Mucosa of stomach (tissue), 1 donor: Measurements from ENCODE around the gene C20orf202.

Experiments used
- H3K27me3 ChIP-seq: one replicate; pipeline ENCODE4 v1.7.0; 2013; ENCODE audit warnings: mild to moderate bottlenecking, low read length; ENCODE audit not compliant: control insufficient read depth, insufficient read depth
- H3K36me3 ChIP-seq: one replicate; pipeline ENCODE4 v1.7.0; 2013; ENCODE audit warnings: low read length; ENCODE audit not compliant: control insufficient read depth, insufficient read depth
- H3K4me1 ChIP-seq: one replicate; pipeline ENCODE4 v1.7.0; 2013; ENCODE audit warnings: mild to moderate bottlenecking, low read length; ENCODE audit not compliant: control insufficient read depth, insufficient read depth
- H3K4me3 ChIP-seq: one replicate; pipeline ENCODE4 v1.7.0; 2013; ENCODE audit warnings: low read length
- H3K9ac ChIP-seq: one replicate; pipeline ENCODE4 v1.7.0; 2013; ENCODE audit warnings: mild to moderate bottlenecking, low read length, moderate library complexity
- H3K9me3 ChIP-seq: one replicate; pipeline ENCODE4 v1.7.0; 2013; ENCODE audit warnings: mild to moderate bottlenecking, low read length, moderate library complexity; ENCODE audit not compliant: control insufficient read depth
- donor health status: Pancreatic carcinoma.

The C20orf202 gene

GRCh38 chr20:1202762-1203504 is at the start of gene C20orf202:
TSS of gene C20orf202 (plus strand) at chr20:1203454. CDS start at chr20:1203586, 132 bp downstream.
- Histone ChIP-seq H3K9me3 (no peaks in the 10 kb centered on the region), H3K4me1 (peaks cover 14% of the 10 kb centered on the region), H3K27me3 (no peaks in the 10 kb centered on the region), H3K9ac (no peak within 1 kb of the TSS), H3K4me3 (no peak within 1 kb of the TSS), H3K36me3 (no peaks in the 10 kb centered on the region)

GRCh38 chr20:1154226-1154625 is 49.0 kb upstream of the C20orf202 start:
- Histone ChIP-seq H3K36me3 (no peaks in the 10 kb centered on the region), H3K27me3 (no peaks in the 10 kb centered on the region), H3K4me1 (no peaks in the 10 kb centered on the region)

GRCh38 chr20:1154691-1155090 is 48.6 kb upstream of the C20orf202 start:
- Histone ChIP-seq H3K36me3 (no peaks in the 10 kb centered on the region), H3K9me3 (no peaks in the 10 kb centered on the region), H3K9ac (no peak overlapping the region), H3K4me3 (no peak overlapping the region), H3K27me3 (no peaks in the 10 kb centered on the region), H3K4me1 (no peaks in the 10 kb centered on the region)

More at GRCh38 chr20:1154226-1154625, 49.0 kb upstream of the C20orf202 start:
- Histone ChIP-seq H3K9me3 (no peaks in the 10 kb centered on the region), H3K4me3 (no peak overlapping the region), H3K9ac (no peak overlapping the region)

GRCh38 chr20:1155342-1155741 is 47.9 kb upstream of the C20orf202 start:
- no peaks in the 10 kb centered on the region for H3K36me3 ChIP-seq
- no peaks in the 10 kb centered on the region for H3K27me3 ChIP-seq
- no peak overlapping the region for H3K9ac ChIP-seq
- no peaks in the 10 kb centered on the region for H3K9me3 ChIP-seq
- no peaks in the 10 kb centered on the region for H3K4me1 ChIP-seq
- no peak overlapping the region for H3K4me3 ChIP-seq

GRCh38 chr20:1160496-1160895 is 42.8 kb upstream of the C20orf202 start:
- H3K9me3 ChIP-seq = no peaks in the 10 kb centered on the region
- no peak overlapping the region for H3K4me3 ChIP-seq
- no peak overlapping the region for H3K9ac ChIP-seq
- no peaks in the 10 kb centered on the region for H3K27me3 ChIP-seq
- H3K4me1 ChIP-seq = no peaks in the 10 kb centered on the region
- H3K36me3 ChIP-seq = peaks cover 23% of the 10 kb centered on the region

- Histone ChIP-seq H3K4me3 (no peak overlapping the region), H3K9me3 (no peaks in the 10 kb centered on the region), H3K36me3 (peaks cover 24% of the 10 kb centered on the region), H3K4me1 (no peaks in the 10 kb centered on the region), H3K9ac (no peak overlapping the region), H3K27me3 (no peaks in the 10 kb centered on the region)
These were observed 42.3 kb upstream of the C20orf202 start for GRCh38 chr20:1160991-1161390.

GRCh38 chr20:1163105-1163504 is 40.1 kb upstream of the C20orf202 start:
- H3K9ac ChIP-seq = no peak overlapping the region
- H3K9me3 ChIP-seq = no peaks in the 10 kb centered on the region
- peaks cover 30% of the 10 kb centered on the region for H3K36me3 ChIP-seq
- no peaks in the 10 kb centered on the region for H3K4me1 ChIP-seq
- H3K4me3 ChIP-seq = no peak overlapping the region
- H3K27me3 ChIP-seq = no peaks in the 10 kb centered on the region

- no peaks in the 10 kb centered on the region for H3K4me1 ChIP-seq
- no peak overlapping the region for H3K9ac ChIP-seq
- H3K27me3 ChIP-seq = no peaks in the 10 kb centered on the region
- peaks cover 30% of the 10 kb centered on the region for H3K36me3 ChIP-seq
- H3K4me3 ChIP-seq = no peak overlapping the region
- no peaks in the 10 kb centered on the region for H3K9me3 ChIP-seq
These were observed 39.6 kb upstream of the C20orf202 start for GRCh38 chr20:1163653-1164052.

- Histone ChIP-seq H3K9me3 (no peaks in the 10 kb centered on the region), H3K36me3 (peaks cover 30% of the 10 kb centered on the region), H3K9ac (no peak overlapping the region), H3K27me3 (no peaks in the 10 kb centered on the region), H3K4me1 (no peaks in the 10 kb centered on the region), H3K4me3 (no peak overlapping the region)
These were observed 38.4 kb upstream of the C20orf202 start for GRCh38 chr20:1164871-1165270.

- Histone ChIP-seq H3K9me3 (no peaks in the 10 kb centered on the region), H3K4me1 (no peaks in the 10 kb centered on the region), H3K9ac (no peak overlapping the region), H3K4me3 (no peak overlapping the region), H3K36me3 (peaks cover 30% of the 10 kb centered on the region), H3K27me3 (no peaks in the 10 kb centered on the region)
These were observed 37.7 kb upstream of the C20orf202 start for GRCh38 chr20:1165521-1165920.

GRCh38 chr20:1165941-1166340 is 37.3 kb upstream of the C20orf202 start:
- H3K4me1 ChIP-seq = no peaks in the 10 kb centered on the region
- peaks cover 30% of the 10 kb centered on the region for H3K36me3 ChIP-seq

GRCh38 chr20:1166948-1167720 is 36.1 kb upstream of the C20orf202 start:
- H3K27me3 ChIP-seq = no peaks in the 10 kb centered on the region
- peaks cover 22% of the 10 kb centered on the region for H3K36me3 ChIP-seq
- no peaks in the 10 kb centered on the region for H3K4me1 ChIP-seq
- no peaks in the 10 kb centered on the region for H3K9me3 ChIP-seq
- no peak overlapping the region for H3K4me3 ChIP-seq
- H3K9ac ChIP-seq = no peak overlapping the region

More at GRCh38 chr20:1165941-1166340, 37.3 kb upstream of the C20orf202 start:
- H3K9me3 ChIP-seq = no peaks in the 10 kb centered on the region
- no peaks in the 10 kb centered on the region for H3K27me3 ChIP-seq
- no peak overlapping the region for H3K4me3 ChIP-seq
- no peak overlapping the region for H3K9ac ChIP-seq
